ENCODE results near the gene FARP1.

Gene FARP1

GRCh38 chr13:98446234-98446621 lies 303.3 kb downstream of the FARP1 start:
- H3K36me3 Mint-ChIP-seq: peaks cover 25% of the 10 kb centered on the region
- H3K4me3 Mint-ChIP-seq: no peak overlapping the region
- peaks cover 39% of the 10 kb centered on the region for H3K4me1 Mint-ChIP-seq
- H3K27me3 Mint-ChIP-seq: no peaks in the 10 kb centered on the region
- H3K9me3 Mint-ChIP-seq: no peaks in the 10 kb centered on the region
- no peak for ATAC-seq
- H3K27ac Mint-ChIP-seq: peak overlapping the region; percentile 71

GRCh38 chr13:98447130-98447529 lies 304.2 kb downstream of the FARP1 start:
- no peak overlapping the region for H3K4me3 Mint-ChIP-seq
- H3K27me3 Mint-ChIP-seq: no peaks in the 10 kb centered on the region
- peaks cover 48% of the 10 kb centered on the region for H3K4me1 Mint-ChIP-seq
- peaks cover 34% of the 10 kb centered on the region for H3K36me3 Mint-ChIP-seq
- ATAC-seq: no peak
- peak overlapping the region; percentile 25 for H3K27ac Mint-ChIP-seq
- H3K9me3 Mint-ChIP-seq: no peaks in the 10 kb centered on the region

- no peaks in the 10 kb centered on the region for H3K9me3 Mint-ChIP-seq
- H3K27me3 Mint-ChIP-seq: no peaks in the 10 kb centered on the region
- peak overlapping the region; percentile 43 for H3K27ac Mint-ChIP-seq
- H3K4me1 Mint-ChIP-seq: peaks cover 48% of the 10 kb centered on the region
- ATAC-seq: peak; percentile 59
- H3K4me3 Mint-ChIP-seq: no peak overlapping the region
- H3K36me3 Mint-ChIP-seq: peaks cover 42% of the 10 kb centered on the region
Measured at GRCh38 chr13:98447881-98448641, 305.2 kb downstream of the FARP1 start.

- peaks cover 45% of the 10 kb centered on the region for H3K36me3 Mint-ChIP-seq
- H3K4me3 Mint-ChIP-seq: no peak overlapping the region
- H3K4me1 Mint-ChIP-seq: peaks cover 48% of the 10 kb centered on the region
- H3K9me3 Mint-ChIP-seq: no peaks in the 10 kb centered on the region
- peak overlapping the region; percentile 43 for H3K27ac Mint-ChIP-seq
- no peaks in the 10 kb centered on the region for H3K27me3 Mint-ChIP-seq
- ATAC-seq: no peak
Measured at GRCh38 chr13:98448642-98448928, 305.7 kb downstream of the FARP1 start.

- Mint-ChIP-seq H3K9me3 (no peaks in the 10 kb centered on the region), H3K27ac (no peak overlapping the region), H3K36me3 (peaks cover 47% of the 10 kb centered on the region), H3K4me3 (no peak overlapping the region), H3K4me1 (peaks cover 48% of the 10 kb centered on the region), H3K27me3 (no peaks in the 10 kb centered on the region)
- no peak for ATAC-seq
Measured at GRCh38 chr13:98449273-98449672, 306.4 kb downstream of the FARP1 start.

GRCh38 chr13:98450026-98450425 lies 307.1 kb downstream of the FARP1 start:
- Mint-ChIP-seq H3K9me3 (no peaks in the 10 kb centered on the region), H3K4me3 (no peak overlapping the region), H3K27ac (peak overlapping the region; percentile 59), H3K4me1 (peaks cover 45% of the 10 kb centered on the region), H3K36me3 (peaks cover 54% of the 10 kb centered on the region), H3K27me3 (no peaks in the 10 kb centered on the region)
- no peak for ATAC-seq

GRCh38 chr13:98450539-98451111 lies 307.7 kb downstream of the FARP1 start:
- Mint-ChIP-seq H3K27ac (peak overlapping the region; percentile 59), H3K36me3 (peaks cover 60% of the 10 kb centered on the region), H3K27me3 (no peaks in the 10 kb centered on the region), H3K4me1 (peaks cover 39% of the 10 kb centered on the region), H3K9me3 (no peaks in the 10 kb centered on the region), H3K4me3 (no peak overlapping the region)
- no peak for ATAC-seq

- H3K27me3 Mint-ChIP-seq: no peaks in the 10 kb centered on the region
- H3K4me3 Mint-ChIP-seq: no peak overlapping the region
- ATAC-seq: no peak
- no peaks in the 10 kb centered on the region for H3K9me3 Mint-ChIP-seq
- H3K36me3 Mint-ChIP-seq: peaks cover 72% of the 10 kb centered on the region
- peak overlapping the region; percentile 59 for H3K27ac Mint-ChIP-seq
- peaks cover 26% of the 10 kb centered on the region for H3K4me1 Mint-ChIP-seq
Measured at GRCh38 chr13:98451676-98452470, 309.0 kb downstream of the FARP1 start.

GRCh38 chr13:98452851-98453843 lies 310.3 kb downstream of the FARP1 start:
- H3K36me3 Mint-ChIP-seq: peaks cover 72% of the 10 kb centered on the region
- no peak overlapping the region for H3K27ac Mint-ChIP-seq
- no peaks in the 10 kb centered on the region for H3K27me3 Mint-ChIP-seq
- H3K4me3 Mint-ChIP-seq: no peak overlapping the region
- ATAC-seq: no peak
- H3K9me3 Mint-ChIP-seq: no peaks in the 10 kb centered on the region
- peaks cover 25% of the 10 kb centered on the region for H3K4me1 Mint-ChIP-seq

GRCh38 chr13:98454389-98454881 lies 311.5 kb downstream of the FARP1 start:
- Mint-ChIP-seq H3K9me3 (no peaks in the 10 kb centered on the region), H3K27me3 (no peaks in the 10 kb centered on the region), H3K4me3 (no peak overlapping the region), H3K4me1 (peaks cover 12% of the 10 kb centered on the region), H3K36me3 (peaks cover 65% of the 10 kb centered on the region), H3K27ac (peak overlapping the region; percentile 19)
- no peak for ATAC-seq

- Mint-ChIP-seq H3K27ac (no peak overlapping the region), H3K36me3 (peaks cover 76% of the 10 kb centered on the region), H3K27me3 (no peaks in the 10 kb centered on the region)
Measured at GRCh38 chr13:98456413-98456845, 313.5 kb downstream of the FARP1 start.

GRCh38 chr13:98457053-98457452 lies 314.2 kb downstream of the FARP1 start:
- peaks cover 71% of the 10 kb centered on the region for H3K36me3 Mint-ChIP-seq
- no peaks in the 10 kb centered on the region for H3K9me3 Mint-ChIP-seq
- H3K4me1 Mint-ChIP-seq: peaks cover 2% of the 10 kb centered on the region
- ATAC-seq: no peak
- H3K27ac Mint-ChIP-seq: peak overlapping the region; percentile 14
- H3K27me3 Mint-ChIP-seq: no peaks in the 10 kb centered on the region
- H3K4me3 Mint-ChIP-seq: no peak overlapping the region

More at GRCh38 chr13:98456413-98456845, 313.5 kb downstream of the FARP1 start:
- H3K9me3 Mint-ChIP-seq: no peaks in the 10 kb centered on the region
- peaks cover 7% of the 10 kb centered on the region for H3K4me1 Mint-ChIP-seq
- no peak for ATAC-seq
- H3K4me3 Mint-ChIP-seq: no peak overlapping the region

GRCh38 chr13:98458431-98458830 lies 315.5 kb downstream of the FARP1 start:
- H3K4me1 Mint-ChIP-seq: peaks cover 14% of the 10 kb centered on the region
- H3K4me3 Mint-ChIP-seq: no peak overlapping the region
- no peak overlapping the region for H3K27ac Mint-ChIP-seq
- peaks cover 73% of the 10 kb centered on the region for H3K36me3 Mint-ChIP-seq
- no peaks in the 10 kb centered on the region for H3K27me3 Mint-ChIP-seq
- H3K9me3 Mint-ChIP-seq: no peaks in the 10 kb centered on the region
- ATAC-seq: no peak

GRCh38 chr13:98459171-98459681 lies 316.3 kb downstream of the FARP1 start:
- Mint-ChIP-seq H3K9me3 (no peaks in the 10 kb centered on the region), H3K27me3 (no peaks in the 10 kb centered on the region), H3K4me1 (peaks cover 17% of the 10 kb centered on the region), H3K27ac (no peak overlapping the region), H3K36me3 (peaks cover 77% of the 10 kb centered on the region), H3K4me3 (no peak overlapping the region)
- no peak for ATAC-seq

Measured in stimulated activated memory B cell treated with anti-CD40 and anti-IgM and Interleukin-4, amounts not matched to agents 10 μg/mL and 1 μg/mL and 100 μg/mL, for 72 hours (primary cell).